A549 (cell line): ENCODE data around the gene GPR146. TPM values are rescaled to one million over a fixed set of nuclear protein-coding genes. Genes with fewer than 3 reads are reported as not detected.
A peak's percentile ranks its signal among the peaks of the same experiment; 100 is the strongest.

Experiments used
- ATAC-seq, 2 experiments: fragments of 200-7000 bp in 1 of 2; fragments of >200 bp in 1 of 2; cut with Nextera tagmentation in 1 of 2; cut with Tn5 transposase in 1 of 2; 3 replicates each; pipeline versions ENCODE4 v1.8.0 to v1.9.1; 2018 to 2020; ENCODE audit warnings: mild to moderate bottlenecking in 1 of 2, moderate library complexity in 1 of 2
- CTCF ChIA-PET: fragments of 300-600 bp; sonication (Branson Sonifier 250); formaldehyde crosslinking; extraction: SDS; loops from one replicate; lab custom pipeline; 2021; ENCODE audit warnings: antibody characterized with exemption, inconsistent platforms; lab: Yijun Ruan, JAX
- POLR2A ChIA-PET: fragments of 350-600 bp; formaldehyde crosslinking; extraction: SDS; loops from one replicate; lab custom pipeline; 2021; ENCODE audit warnings: antibody characterized with exemption, inconsistent platforms; lab: Yijun Ruan, JAX
- DNase-seq, 2 experiments: peaks; one replicate each; pipeline versions ENCODE4 v3.0.0 to v3.0.0-alpha.2; 2011 to 2016; ENCODE audit warnings: low read depth in 1 of 2, low spot score in 1 of 2
- FAIRE-seq: peaks from 2 replicates; lab custom pipeline; 2011; peaks lifted over from hg19 to GRCh38; lab: Jason Lieb, UNC
- H3K27ac ChIP-seq, 2 experiments: fragments of >200 bp; sonication (Bioruptor Twin); formaldehyde crosslinking; 3 replicates each; pipeline ENCODE4 v1.5.1; 2016 to 2017
- H3K4me1 ChIP-seq: fragments of >200 bp; sonication (Bioruptor Twin); formaldehyde crosslinking; 3 replicates; pipeline ENCODE4 v1.6.1; 2016
- H3K4me2 ChIP-seq: fragments of >200 bp; sonication (Bioruptor Twin); formaldehyde crosslinking; 3 replicates; pipeline ENCODE4 v1.6.1; 2016
- H3K4me3 ChIP-seq: fragments of >200 bp; sonication (Bioruptor Twin); formaldehyde crosslinking; 3 replicates; pipeline ENCODE4 v1.5.1; 2016
- H3K9me3 ChIP-seq: fragments of >200 bp; sonication (Bioruptor Twin); formaldehyde crosslinking; 3 replicates; pipeline ENCODE4 v1.6.1; 2016
- BHLHE40 ChIP-seq: IDR thresholded peaks from 2 replicates; pipeline ENCODE4 v1.6.1; 2012; ENCODE audit warnings: low read depth, low read length, inconsistent platforms
- CEBPB ChIP-seq, 2 experiments: fragments of >200 bp in 1 of 2; sonication (Bioruptor Twin) in 1 of 2; formaldehyde crosslinking in 1 of 2; IDR thresholded peaks; 2 replicates each; pipeline ENCODE4 v1.6.1; 2012 to 2016
- CHD2 ChIP-seq: fragments of 150-350 bp; IDR thresholded peaks from 2 replicates; pipeline ENCODE4 v1.6.1; 2014; ENCODE audit warnings: low read length; ENCODE audit not compliant: partially characterized antibody
- CHD4 ChIP-seq: fragments of 200-600 bp; sonication (generic); IDR thresholded peaks from 2 replicates; pipeline ENCODE4 v1.6.1; 2016; ENCODE audit warnings: antibody characterized with exemption, mild to moderate bottlenecking, borderline replicate concordance
- CTCF ChIP-seq: fragments of >200 bp; sonication (Bioruptor Twin); formaldehyde crosslinking; IDR thresholded peaks from 3 replicates; pipeline ENCODE4 v1.5.1; 2016
- E2F6 ChIP-seq: IDR thresholded peaks from 2 replicates; pipeline ENCODE4 v1.6.1; 2012; ENCODE audit warnings: low read depth, borderline replicate concordance
- EHF ChIP-seq: fragments of 250-450 bp; sonication (Bioruptor Pico); IDR thresholded peaks from 2 replicates; pipeline ENCODE4 v1.5.0; 2020; ENCODE audit warnings: mild to moderate bottlenecking
- EHMT2 ChIP-seq: fragments of 200-600 bp; sonication (generic); IDR thresholded peaks from 2 replicates; pipeline ENCODE4 v1.6.1; 2016; ENCODE audit warnings: antibody characterized with exemption, low read depth, mild to moderate bottlenecking, moderate library complexity
- ESRRA ChIP-seq: fragments of 150-350 bp; IDR thresholded peaks from 2 replicates; pipeline ENCODE4 v1.6.1; 2014; ENCODE audit warnings: mild to moderate bottlenecking, low read length, borderline replicate concordance
- FOSL2 ChIP-seq, 2 experiments: fragments of 450-650 bp in 1 of 2; fragments of >200 bp in 1 of 2; sonication (Bioruptor Twin) in 1 of 2; formaldehyde crosslinking; IDR thresholded peaks; 2 replicates each; pipeline versions ENCODE4 v1.5.0 to v1.6.1; 2016 to 2020; ENCODE audit warnings: mild to moderate bottlenecking in 1 of 2, moderate library complexity in 1 of 2
- HDAC2 ChIP-seq: fragments of 200-600 bp; sonication (generic); IDR thresholded peaks from 2 replicates; pipeline ENCODE4 v1.6.1; 2016
- HOXA7 ChIP-seq: fragments of 250-450 bp; sonication (Bioruptor Pico); IDR thresholded peaks from 2 replicates; pipeline ENCODE4 v1.5.0; 2020; ENCODE audit warnings: mild to moderate bottlenecking, moderate library complexity
- JUNB ChIP-seq: fragments of >200 bp; sonication (Bioruptor Twin); formaldehyde crosslinking; IDR thresholded peaks from 2 replicates; pipeline ENCODE4 v1.6.1; 2016
- KDM5A ChIP-seq: fragments of 200-600 bp; sonication (generic); IDR thresholded peaks from 2 replicates; pipeline ENCODE4 v1.6.1; 2016; ENCODE audit warnings: antibody characterized with exemption, mild to moderate bottlenecking
- MAFK ChIP-seq: fragments of 450-650 bp; IDR thresholded peaks from 2 replicates; pipeline ENCODE4 v1.6.1; 2014; ENCODE audit not compliant: partially characterized antibody
- MAZ ChIP-seq: fragments of 150-350 bp; IDR thresholded peaks from 2 replicates; pipeline ENCODE4 v1.6.1; 2014; ENCODE audit warnings: antibody characterized with exemption, low read depth, low read length, borderline replicate concordance
- NFE2L2 ChIP-seq: fragments of 150-350 bp; conservative IDR thresholded peaks from 2 replicates; pipeline ENCODE4 v1.6.1; 2014; ENCODE audit warnings: low read length
- NPAS2 ChIP-seq: fragments of 250-450 bp; sonication (Bioruptor Pico); IDR thresholded peaks from 2 replicates; pipeline ENCODE4 v1.8.0; 2022; ENCODE audit warnings: mild to moderate bottlenecking, moderate library complexity, borderline replicate concordance
- PHF8 ChIP-seq: fragments of 200-600 bp; sonication (generic); IDR thresholded peaks from 2 replicates; pipeline ENCODE4 v1.6.1; 2016; ENCODE audit warnings: low read depth, mild to moderate bottlenecking, antibody characterized with exemption, moderate library complexity, borderline replicate concordance
- POLR2A ChIP-seq: IDR thresholded peaks from 2 replicates; pipeline ENCODE4 v1.6.1; 2012; ENCODE audit warnings: mild to moderate bottlenecking, low read length
- RAD21 ChIP-seq, 2 experiments: fragments of >200 bp in 1 of 2; sonication (Bioruptor Twin) in 1 of 2; formaldehyde crosslinking in 1 of 2; IDR thresholded peaks in 1 of 2; conservative IDR thresholded peaks in 1 of 2; 2 replicates in 1 of 2; 3 replicates in 1 of 2; pipeline ENCODE4 v1.6.1; 2012 to 2018; ENCODE audit warnings: inconsistent platforms in 1 of 2
- RCOR1 ChIP-seq: fragments of 150-350 bp; IDR thresholded peaks from 2 replicates; pipeline ENCODE4 v1.6.1; 2014; ENCODE audit warnings: antibody characterized with exemption, low read length, low read depth
- RFX5 ChIP-seq: fragments of 450-650 bp; IDR thresholded peaks from 2 replicates; pipeline ENCODE4 v1.7.1; 2014; ENCODE audit warnings: antibody characterized with exemption, mild to moderate bottlenecking, moderate library complexity
- SMC3 ChIP-seq: fragments of >200 bp; sonication (Bioruptor Twin); formaldehyde crosslinking; IDR thresholded peaks from 3 replicates; pipeline ENCODE4 v1.6.1; 2018; ENCODE audit warnings: inconsistent platforms
- SREBF2 ChIP-seq: fragments of 450-650 bp; IDR thresholded peaks from 2 replicates; pipeline ENCODE4 v1.6.1; 2014; ENCODE audit warnings: mild to moderate bottlenecking, moderate library complexity
- TP53 ChIP-seq: fragments of 250-450 bp; sonication (Bioruptor Pico); IDR thresholded peaks from 2 replicates; pipeline ENCODE4 v1.5.0; 2021; ENCODE audit warnings: mild to moderate bottlenecking, moderate library complexity
- WGBS: methylation state at CpG from one replicate; pipeline ENCODE4 v1.1.6; 2017; ENCODE audit errors: missing lambda C conversion rate; 5-methylcytosine and 5-hydroxymethylcytosine counted together
- polyA plus RNA-seq, 4 experiments: library from polyadenylated mRNA; depleted of rRNA in 3 of 4; stranded (reverse); fragments of >200 nt; fragmentation: RNase III in 1 of 4; extraction: RNeasy Plus Mini Kit Qiagen cat#74134 plus additional on column Dnase treatment in 1 of 4; gene quantifications; 2 replicates in 3 of 4; 3 replicates in 1 of 4; pipeline ENCODE4 v1.2.3, GENCODE V29; 2011 to 2017

Gene GPR146
- polyA plus RNA-seq, 2 of the 4 experiments (the other 2 are of a cell fraction): 0.50 to 0.75 TPM

DNA sequence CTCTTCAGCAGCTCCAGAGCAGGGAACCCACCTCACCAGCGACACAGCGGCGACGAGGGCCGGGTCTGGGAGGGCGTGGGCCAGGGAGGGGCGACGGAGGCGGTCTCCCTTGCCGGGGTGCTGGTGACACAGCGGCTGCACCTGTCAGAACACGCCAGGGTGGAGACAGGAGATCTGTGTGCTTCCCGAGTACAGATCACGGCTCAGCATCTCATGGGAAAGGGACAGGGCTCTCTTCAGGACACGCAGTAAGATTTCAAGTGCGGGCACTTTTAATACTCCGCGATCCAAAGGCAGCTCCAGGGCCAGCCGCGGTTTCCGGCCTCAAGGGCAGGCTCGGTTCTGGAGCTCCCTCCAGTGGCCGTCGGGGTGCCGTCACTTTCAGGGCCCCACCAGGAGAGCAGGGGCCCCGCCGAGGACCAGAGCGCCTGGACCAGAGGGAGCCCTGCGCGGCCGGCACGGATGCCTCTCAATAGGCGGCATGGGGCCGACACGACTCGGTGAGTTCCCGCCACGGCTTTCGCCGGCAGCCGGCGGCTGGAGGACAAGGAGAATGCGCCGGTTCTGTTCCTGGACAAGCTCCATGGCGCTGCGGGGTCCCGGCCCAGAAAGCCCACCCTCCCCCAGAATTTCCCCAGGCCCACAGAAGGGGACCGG is 21.4 kb downstream of the GPR146 start (continued):
- TF ChIP-seq E2F6 (no peak), SMC3 (peak; percentile 90), RAD21 (conservative IDR thresholded peaks at IDR 0.05 in 1 of 2, IDR thresholded peaks at IDR 0.05 in 1 of 2) (peak; percentile 91 to 92)

- TF ChIP-seq HOXA7 (CRISPR knock-in tag) (no peak), BHLHE40 (no peak), SREBF2 (no peak), RCOR1 (no peak), NFE2L2 (no peak), CTCF (no peak), POLR2A (no peak), EHMT2 (no peak), TP53 (CRISPR knock-in tag) (no peak), CEBPB (IDR thresholded peaks at IDR 0.05) (no peak), E2F6 (no peak), EHF (CRISPR knock-in tag) (no peak), CHD2 (no peak), FOSL2 (IDR thresholded peaks at IDR 0.05) (no peak), FOSL2 (CRISPR knock-in tag; IDR thresholded peaks at IDR 0.05) (no peak), RAD21 (conservative IDR thresholded peaks at IDR 0.05 in 1 of 2, IDR thresholded peaks at IDR 0.05 in 1 of 2) (no peak), NPAS2 (CRISPR knock-in tag) (no peak), RFX5 (no peak), CHD4 (no peak), SMC3 (no peak)
- peak overlapping the region; percentile 23; the same call in 1 of the 3 replicates for H3K4me2 ChIP-seq
- ATAC-seq: peak; percentile 22 to 25; a peak in 3 of 6 replicates
Observed at GRCh38 chr7:1066242-1066588, 21.9 kb downstream of the GPR146 start.

DNA sequence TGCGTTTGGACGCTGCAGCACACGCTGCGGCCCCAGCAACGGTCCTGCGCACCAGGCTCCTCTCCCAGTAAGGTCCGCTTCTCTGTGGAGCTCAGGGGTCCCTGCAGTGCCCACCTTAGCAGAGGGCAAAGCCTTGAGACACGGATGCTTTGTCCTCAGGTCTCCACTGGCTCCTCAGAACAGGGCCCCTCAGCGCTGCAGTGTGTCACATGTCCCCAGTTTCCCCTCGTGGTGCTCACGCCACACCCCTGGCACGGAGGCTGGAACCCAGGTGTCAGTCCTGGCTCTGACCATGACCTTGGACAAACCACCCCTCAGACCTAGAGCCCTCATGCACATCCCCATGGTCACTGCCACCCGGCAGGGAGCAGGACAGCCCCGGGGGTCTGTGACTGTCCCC is 23.7 kb downstream of the GPR146 start:
- no peaks in the 10 kb centered on the region for H3K9me3 ChIP-seq
- H3K4me3 ChIP-seq: no peak overlapping the region
- FAIRE-seq: no peak
- no peak overlapping the region for H3K27ac ChIP-seq
- CTCF ChIA-PET: interaction anchor here (0.6 to 20.4 kb wide), 6 partner anchors 18 to 108 kb away, joined by 3 to 487 read pairs (median 4); partner anchors contain the start of gene GPR146
- no peak for ATAC-seq
- POLR2A ChIA-PET: no interaction called here
- peaks cover 4% of the 10 kb centered on the region; the same call in 1 of the 3 replicates for H3K4me1 ChIP-seq
- no peak for TF ChIP-seq ESRRA
- no peak for TF ChIP-seq RFX5
- TF ChIP-seq PHF8: no peak
- TF ChIP-seq NPAS2 (CRISPR knock-in tag): no peak
- no peak for TF ChIP-seq HOXA7 (CRISPR knock-in tag)
- TF ChIP-seq CTCF: no peak
- TF ChIP-seq JUNB: no peak
- TF ChIP-seq EHMT2: no peak
- TF ChIP-seq MAZ: no peak
- no peak for TF ChIP-seq HDAC2
- TF ChIP-seq MAFK: no peak
- no peak for TF ChIP-seq CHD2
- no peak for TF ChIP-seq RAD21 (conservative IDR thresholded peaks at IDR 0.05 in 1 of 2, IDR thresholded peaks at IDR 0.05 in 1 of 2)
- TF ChIP-seq KDM5A: no peak
- TF ChIP-seq, all 56 proteins: peak for 0
- 87% methylated on average over 13 of the region's 14 CpGs for WGBS
- DNase-seq: no peak
- no peak overlapping the region for H3K4me2 ChIP-seq

More at GRCh38 chr7:1066242-1066588, 21.9 kb downstream of the GPR146 start:
- 70% methylated on average over 21 of the region's 21 CpGs for WGBS
- ChIA-PET POLR2A (interaction anchor here (0.6 to 2.0 kb wide), 4 partner anchors 22 to 96 kb away, joined by 3 to 5 read pairs (median 4); partner anchors contain the start of gene GPR146), CTCF (interaction anchor here (0.7 to 20.4 kb wide), 47 partner anchors 12 to 744 kb away, joined by 3 to 487 read pairs (median 6); partner anchors contain the start of genes COX19, CYP2W1, GPER1 and GPR146)
- no peak overlapping the region for H3K27ac ChIP-seq
- FAIRE-seq (no peak), DNase-seq (no peak)
- no peak overlapping the region for H3K4me3 ChIP-seq
- H3K9me3 ChIP-seq: no peaks in the 10 kb centered on the region
- H3K4me1 ChIP-seq: peaks cover 4% of the 10 kb centered on the region; the same call in 1 of the 3 replicates
